ENCODE measurements around the gene NECTIN2.

GRCh38 chr19:44930088-44930487 lies 84.0 kb downstream of the NECTIN2 start:
- TF ChIP-seq, protein P1, sequence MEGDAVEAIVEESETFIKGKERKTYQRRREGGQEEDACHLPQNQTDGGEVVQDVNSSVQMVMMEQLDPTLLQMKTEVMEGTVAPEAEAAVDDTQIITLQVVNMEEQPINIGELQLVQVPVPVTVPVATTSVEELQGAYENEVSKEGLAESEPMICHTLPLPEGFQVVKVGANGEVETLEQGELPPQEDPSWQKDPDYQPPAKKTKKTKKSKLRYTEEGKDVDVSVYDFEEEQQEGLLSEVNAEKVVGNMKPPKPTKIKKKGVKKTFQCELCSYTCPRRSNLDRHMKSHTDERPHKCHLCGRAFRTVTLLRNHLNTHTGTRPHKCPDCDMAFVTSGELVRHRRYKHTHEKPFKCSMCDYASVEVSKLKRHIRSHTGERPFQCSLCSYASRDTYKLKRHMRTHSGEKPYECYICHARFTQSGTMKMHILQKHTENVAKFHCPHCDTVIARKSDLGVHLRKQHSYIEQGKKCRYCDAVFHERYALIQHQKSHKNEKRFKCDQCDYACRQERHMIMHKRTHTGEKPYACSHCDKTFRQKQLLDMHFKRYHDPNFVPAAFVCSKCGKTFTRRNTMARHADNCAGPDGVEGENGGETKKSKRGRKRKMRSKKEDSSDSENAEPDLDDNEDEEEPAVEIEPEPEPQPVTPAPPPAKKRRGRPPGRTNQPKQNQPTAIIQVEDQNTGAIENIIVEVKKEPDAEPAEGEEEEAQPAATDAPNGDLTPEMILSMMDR (IDR thresholded peaks at IDR 0.05): no peak
- no peak for TF ChIP-seq POLR2A (IDR thresholded peaks at IDR 0.05)

Measured in right lobe of liver (tissue), 4 donors.